Omental fat pad (tissue), 4 donors: ENCODE results near the gene CYSTM1. TPM values are rescaled to one million over a fixed set of nuclear protein-coding genes. Genes with fewer than 3 reads are reported as not detected.

Experiments
- ATAC-seq: fragments of 150-250 bp; one replicate; pipeline ENCODE4 v1.9.1; 2016; ENCODE audit warnings: mild to moderate bottlenecking, moderate library complexity; ENCODE audit not compliant: low FRiP score
- DNase-seq: peaks from one replicate; pipeline ENCODE4 v3.0.0-alpha.2; 2019; ENCODE audit warnings: low spot score
- total RNA-seq, 4 donors: library from RNA; depleted of rRNA; stranded (reverse); fragments of >200 nt; gene quantifications; one replicate each; pipeline ENCODE4 v1.1.0, GENCODE V29; 2016
- TF ChIP-seq, protein P1 (sequence below), 3 donors: fragments of 450-650 bp; IDR thresholded peaks; one replicate each; pipeline ENCODE4 v1.5.1; 2016 to 2017; ENCODE audit warnings: antibody characterized with exemption in 3 of 3, mild to moderate bottlenecking in 3 of 3, moderate library complexity in 2 of 3

CYSTM1 gene
- total RNA-seq, 4 donors from 2014 or later: 105 to 164 (median 140) TPM

DNA sequence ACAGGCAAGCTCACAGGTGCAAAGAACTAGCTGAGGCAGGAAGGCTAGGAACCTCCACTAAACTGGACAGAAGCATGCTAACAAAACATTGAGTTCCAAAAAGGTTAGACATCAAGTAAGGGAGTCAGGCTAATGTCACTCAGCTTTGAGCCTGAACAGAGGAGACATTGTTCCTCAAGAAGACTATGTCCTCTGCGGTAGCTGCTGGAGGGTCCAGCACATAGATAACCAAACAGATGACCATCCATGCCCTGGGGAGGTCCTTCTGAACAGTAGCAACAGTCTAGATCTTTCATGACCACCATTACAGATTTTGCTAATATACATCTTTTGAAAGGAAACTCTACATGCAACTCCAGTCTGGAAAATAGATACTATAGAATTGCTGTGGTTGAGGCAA lies 57.7 kb downstream of the CYSTM1 start:
- TF ChIP-seq, protein P1, sequence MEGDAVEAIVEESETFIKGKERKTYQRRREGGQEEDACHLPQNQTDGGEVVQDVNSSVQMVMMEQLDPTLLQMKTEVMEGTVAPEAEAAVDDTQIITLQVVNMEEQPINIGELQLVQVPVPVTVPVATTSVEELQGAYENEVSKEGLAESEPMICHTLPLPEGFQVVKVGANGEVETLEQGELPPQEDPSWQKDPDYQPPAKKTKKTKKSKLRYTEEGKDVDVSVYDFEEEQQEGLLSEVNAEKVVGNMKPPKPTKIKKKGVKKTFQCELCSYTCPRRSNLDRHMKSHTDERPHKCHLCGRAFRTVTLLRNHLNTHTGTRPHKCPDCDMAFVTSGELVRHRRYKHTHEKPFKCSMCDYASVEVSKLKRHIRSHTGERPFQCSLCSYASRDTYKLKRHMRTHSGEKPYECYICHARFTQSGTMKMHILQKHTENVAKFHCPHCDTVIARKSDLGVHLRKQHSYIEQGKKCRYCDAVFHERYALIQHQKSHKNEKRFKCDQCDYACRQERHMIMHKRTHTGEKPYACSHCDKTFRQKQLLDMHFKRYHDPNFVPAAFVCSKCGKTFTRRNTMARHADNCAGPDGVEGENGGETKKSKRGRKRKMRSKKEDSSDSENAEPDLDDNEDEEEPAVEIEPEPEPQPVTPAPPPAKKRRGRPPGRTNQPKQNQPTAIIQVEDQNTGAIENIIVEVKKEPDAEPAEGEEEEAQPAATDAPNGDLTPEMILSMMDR (IDR thresholded peaks at IDR 0.05): no peak
- DNase-seq: no peak
- no peak for ATAC-seq

DNA sequence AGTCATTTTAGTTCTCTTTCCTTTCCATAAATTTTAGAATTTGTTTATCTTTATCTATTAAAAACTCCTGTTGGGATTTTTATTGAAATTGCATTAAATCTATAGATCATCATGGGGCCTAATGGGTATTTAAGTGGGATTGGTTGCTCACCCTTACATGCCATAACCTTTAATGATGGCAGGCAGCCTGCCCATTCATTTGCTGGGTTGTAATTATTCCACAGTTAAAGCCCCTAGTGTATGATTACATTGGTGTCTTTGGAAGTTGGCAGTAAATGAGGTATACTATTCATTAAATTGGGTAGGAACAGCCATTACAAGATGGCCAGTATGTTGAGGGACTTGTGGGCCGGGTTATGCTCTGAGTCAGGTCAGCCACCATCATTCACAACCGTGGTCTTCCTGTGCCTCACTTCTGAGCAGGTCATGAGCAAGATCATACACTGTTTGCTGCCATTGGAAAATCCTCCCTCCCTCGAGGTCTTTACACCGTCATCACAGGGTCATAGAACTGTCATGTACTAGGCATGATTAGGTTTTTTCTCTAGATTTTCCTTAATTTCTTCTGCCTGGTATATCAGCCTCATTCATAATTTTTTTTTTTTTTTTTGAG lies 59.5 kb downstream of the CYSTM1 start:
- TF ChIP-seq, protein P1 (IDR thresholded peaks at IDR 0.05): no peak
- DNase-seq (no peak), ATAC-seq (no peak)

DNA sequence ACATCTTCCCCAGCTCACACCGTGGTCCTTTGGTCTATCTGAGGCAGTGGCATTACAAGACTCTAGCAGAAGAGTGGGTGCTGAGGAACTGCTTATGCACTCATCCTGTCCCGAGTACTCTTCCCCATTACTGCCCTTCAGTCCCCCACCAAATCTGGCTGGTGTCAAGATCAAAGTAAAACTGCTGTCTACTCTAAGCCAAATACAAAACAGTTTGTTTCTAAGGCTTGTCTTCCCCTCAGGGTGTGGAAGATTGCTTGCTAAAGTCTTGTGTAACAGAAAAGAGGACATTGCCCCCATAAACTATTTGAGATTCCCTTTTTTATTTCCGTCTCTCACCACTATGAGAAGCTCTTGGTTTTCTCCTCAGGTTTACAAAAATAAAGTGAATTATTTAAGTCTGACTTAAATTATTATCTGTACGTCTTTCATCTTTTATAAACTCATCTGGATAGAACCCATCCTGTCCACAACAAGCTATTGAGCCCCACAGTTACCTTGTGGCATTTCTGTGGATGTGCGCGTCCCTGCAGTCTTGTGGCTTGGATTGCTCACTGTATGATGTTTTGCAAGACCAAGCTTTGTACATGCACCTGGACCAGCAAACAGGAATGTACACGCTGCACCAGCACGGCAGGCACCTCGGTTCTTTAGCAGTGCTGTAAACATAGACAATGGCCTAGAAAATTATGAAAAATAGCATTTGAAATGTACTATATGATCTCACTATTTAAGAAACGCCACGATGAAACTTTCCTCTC lies 61.0 kb downstream of the CYSTM1 start:
- ATAC-seq (no peak), DNase-seq (no peak)
- TF ChIP-seq, protein P1 (IDR thresholded peaks at IDR 0.05): no peak

DNA sequence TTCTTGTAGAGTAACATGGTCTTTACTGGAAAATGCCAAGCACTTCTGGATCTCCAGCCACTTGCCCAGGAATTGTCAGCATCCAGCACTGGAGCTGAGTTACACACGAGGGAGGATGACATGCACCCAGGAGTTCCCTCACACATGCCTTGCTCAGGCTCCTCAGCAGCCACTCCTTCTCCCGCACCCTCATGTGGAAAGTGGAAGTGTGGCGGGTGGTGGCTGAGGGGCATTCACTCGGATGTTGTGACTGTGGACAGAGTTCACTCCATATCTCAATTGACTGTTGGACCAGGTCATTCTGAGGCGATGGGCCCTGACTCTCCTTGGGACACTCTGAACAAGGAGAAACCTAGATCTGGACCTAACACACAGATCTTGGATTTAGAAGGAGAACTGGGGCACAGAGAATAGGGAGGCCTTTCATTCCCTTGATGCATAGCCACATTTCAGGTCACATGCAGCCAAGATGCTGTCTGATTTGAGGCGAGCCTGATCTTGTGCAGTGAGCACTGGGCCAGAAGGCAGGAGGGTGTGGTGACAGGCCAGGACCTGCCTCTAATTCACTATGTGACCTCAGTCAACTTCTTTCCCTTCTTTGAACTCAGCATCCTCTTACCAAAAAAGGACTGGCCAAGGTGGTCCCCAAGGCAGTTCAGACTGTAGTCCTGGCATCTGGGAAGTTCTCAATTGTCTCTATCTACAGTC lies 62.1 kb downstream of the CYSTM1 start:
- no peak for DNase-seq
- ATAC-seq: no peak
- TF ChIP-seq, protein P1 (IDR thresholded peaks at IDR 0.05): no peak

DNA sequence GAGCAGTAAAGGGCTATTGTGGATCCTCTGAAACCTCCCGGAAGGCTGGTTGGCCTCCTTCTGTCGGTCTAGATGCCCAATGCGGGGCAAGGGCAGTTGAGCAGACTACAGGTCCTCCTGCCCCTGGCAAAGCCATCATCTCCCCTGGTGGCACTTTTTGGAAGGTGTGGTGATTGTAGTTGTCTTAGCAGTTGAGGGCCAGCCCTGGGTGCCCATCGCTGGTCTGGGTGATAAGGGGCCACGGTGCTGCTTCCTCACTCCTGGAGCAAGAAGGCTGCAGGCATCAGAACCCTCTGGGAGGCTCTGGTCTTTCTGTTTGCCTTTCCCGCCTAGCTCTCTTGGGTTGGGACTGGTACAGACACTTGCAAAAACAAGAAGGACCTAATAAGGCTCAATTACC lies 63.8 kb downstream of the CYSTM1 start:
- TF ChIP-seq, protein P1 (IDR thresholded peaks at IDR 0.05): no peak

DNA sequence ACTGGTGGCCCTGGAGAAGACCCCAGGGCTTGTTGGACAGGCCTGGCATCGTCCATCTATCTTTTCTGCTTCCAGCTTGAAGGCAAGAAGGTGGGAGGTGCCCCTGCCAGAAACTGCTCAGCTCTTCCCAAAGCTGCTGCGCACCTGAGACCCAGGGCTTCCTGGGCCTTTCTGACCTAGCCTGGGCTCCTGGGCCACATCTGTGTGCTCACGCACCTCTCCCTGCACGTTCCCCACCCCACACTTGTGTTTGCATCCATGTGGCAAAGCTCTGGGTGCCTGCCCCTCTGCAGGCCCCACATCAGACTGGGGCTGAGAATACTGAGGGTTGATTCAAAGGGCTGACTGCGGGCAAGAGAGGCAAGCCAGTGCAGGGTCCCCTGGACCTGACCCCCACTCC lies 64.5 kb downstream of the CYSTM1 start:
- no peak for ATAC-seq
- TF ChIP-seq, protein P1 (IDR thresholded peaks at IDR 0.05): no peak
- DNase-seq: no peak

More for the DNA sequence above, 63.8 kb downstream of the CYSTM1 start:
- DNase-seq (no peak), ATAC-seq (no peak)
